ENCODE measurements around the gene NF2. TPM values are rescaled to one million over a fixed set of nuclear protein-coding genes. Genes with fewer than 3 reads are reported as not detected.

The NF2 gene
- total RNA-seq, 1 donor from 2014 or later = 42.4 TPM

DNA sequence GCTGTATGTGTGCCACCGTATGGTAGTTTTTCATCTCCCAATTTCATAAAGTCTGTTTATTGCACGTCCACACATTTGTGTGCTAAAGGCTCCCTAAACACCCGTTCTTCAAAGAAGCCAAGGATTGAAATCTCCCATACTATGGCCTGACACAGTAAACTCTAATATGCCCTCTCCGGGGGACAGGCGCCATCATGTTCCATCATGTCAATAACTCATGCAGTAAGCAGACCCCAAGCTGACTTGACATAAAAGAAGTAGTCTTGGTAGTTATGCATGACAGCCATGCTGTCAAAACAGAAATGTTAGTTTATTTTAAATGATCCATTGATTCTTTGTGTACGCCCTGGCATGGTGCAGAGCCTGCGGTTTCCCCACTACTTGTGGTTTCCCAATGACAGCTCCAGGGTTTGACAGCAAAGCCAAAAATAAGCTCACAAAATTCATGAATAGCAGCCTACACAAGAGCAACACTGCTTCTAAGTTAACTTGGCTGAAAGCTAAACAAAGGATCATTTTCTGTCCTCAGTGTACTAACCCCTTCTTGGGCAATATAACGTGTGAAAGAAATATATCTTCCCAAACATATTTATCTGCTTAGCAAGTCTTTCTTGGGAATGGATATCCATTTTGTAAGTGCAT, 59.9 kb downstream of the NF2 start:
- no peak overlapping the region for H3K4me3 ChIP-seq
- H3K27me3 ChIP-seq (ENCODE audit: low read depth) = no peaks in the 10 kb centered on the region
- peaks cover 84% of the 10 kb centered on the region for H3K36me3 ChIP-seq
- TF ChIP-seq, protein P1, sequence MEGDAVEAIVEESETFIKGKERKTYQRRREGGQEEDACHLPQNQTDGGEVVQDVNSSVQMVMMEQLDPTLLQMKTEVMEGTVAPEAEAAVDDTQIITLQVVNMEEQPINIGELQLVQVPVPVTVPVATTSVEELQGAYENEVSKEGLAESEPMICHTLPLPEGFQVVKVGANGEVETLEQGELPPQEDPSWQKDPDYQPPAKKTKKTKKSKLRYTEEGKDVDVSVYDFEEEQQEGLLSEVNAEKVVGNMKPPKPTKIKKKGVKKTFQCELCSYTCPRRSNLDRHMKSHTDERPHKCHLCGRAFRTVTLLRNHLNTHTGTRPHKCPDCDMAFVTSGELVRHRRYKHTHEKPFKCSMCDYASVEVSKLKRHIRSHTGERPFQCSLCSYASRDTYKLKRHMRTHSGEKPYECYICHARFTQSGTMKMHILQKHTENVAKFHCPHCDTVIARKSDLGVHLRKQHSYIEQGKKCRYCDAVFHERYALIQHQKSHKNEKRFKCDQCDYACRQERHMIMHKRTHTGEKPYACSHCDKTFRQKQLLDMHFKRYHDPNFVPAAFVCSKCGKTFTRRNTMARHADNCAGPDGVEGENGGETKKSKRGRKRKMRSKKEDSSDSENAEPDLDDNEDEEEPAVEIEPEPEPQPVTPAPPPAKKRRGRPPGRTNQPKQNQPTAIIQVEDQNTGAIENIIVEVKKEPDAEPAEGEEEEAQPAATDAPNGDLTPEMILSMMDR (IDR thresholded peaks at IDR 0.05) = no peak
- intact Hi-C loops (cut with DNase I) = no loop called here
- ATAC-seq (no peak), DNase-seq (no peak)
- H3K27ac ChIP-seq = no peak overlapping the region
- no peaks in the 10 kb centered on the region for H3K9me3 ChIP-seq
- no peaks in the 10 kb centered on the region for H3K4me1 ChIP-seq

DNA sequence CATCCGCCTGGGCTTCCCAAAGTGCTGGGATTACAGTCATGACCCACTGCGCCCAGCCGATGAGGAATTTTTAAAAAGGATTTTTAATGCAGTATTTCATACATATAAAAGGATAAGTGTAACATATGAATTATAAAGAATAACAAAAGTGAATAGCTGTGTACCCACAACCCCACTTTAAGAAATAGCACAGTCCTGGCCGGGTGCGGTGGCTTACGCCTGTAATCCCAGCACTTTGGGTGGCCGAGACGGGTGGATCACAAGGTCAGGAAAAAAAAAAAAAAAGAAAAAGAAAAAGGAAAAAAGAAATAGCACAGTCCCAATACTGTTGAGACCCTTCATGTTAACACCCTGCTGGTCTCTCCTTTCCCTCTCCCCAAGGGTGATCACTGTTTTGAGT, 62.1 kb downstream of the NF2 start:
- DNase-seq (no peak), ATAC-seq (no peak)
- no peaks in the 10 kb centered on the region for H3K27me3 ChIP-seq (ENCODE audit: low read depth)
- no peak overlapping the region for H3K27ac ChIP-seq
- TF ChIP-seq, protein P1 (IDR thresholded peaks at IDR 0.05) = no peak
- H3K36me3 ChIP-seq = peaks cover 92% of the 10 kb centered on the region
- no peaks in the 10 kb centered on the region for H3K9me3 ChIP-seq
- no peak overlapping the region for H3K4me3 ChIP-seq
- intact Hi-C loops (cut with DNase I) = no loop called here
- no peaks in the 10 kb centered on the region for H3K4me1 ChIP-seq

DNA sequence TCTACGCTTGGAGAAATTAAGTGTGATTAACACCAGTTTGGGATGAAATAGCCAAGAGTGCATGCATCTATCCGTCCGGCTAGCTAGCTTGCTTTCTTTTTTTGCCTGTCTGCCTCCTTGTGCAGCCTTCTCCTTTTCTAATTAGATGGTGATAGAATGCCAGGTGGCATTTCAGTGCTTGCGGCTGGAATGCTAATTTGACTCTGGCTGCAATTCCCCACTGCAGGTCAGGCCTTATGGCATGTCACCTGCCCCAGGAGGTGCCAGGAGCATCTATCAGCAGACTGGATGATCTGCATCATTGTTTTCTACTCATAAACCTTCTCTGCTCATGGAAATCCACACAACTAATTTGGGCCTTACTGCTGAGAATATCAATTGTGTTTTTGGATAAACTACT, 65.2 kb downstream of the NF2 start:
- no peak for ATAC-seq
- DNase-seq = no peak
- Histone ChIP-seq H3K4me3 (no peak overlapping the region), H3K4me1 (no peaks in the 10 kb centered on the region), H3K27me3 (ENCODE audit: low read depth) (no peaks in the 10 kb centered on the region), H3K27ac (no peak overlapping the region), H3K9me3 (no peaks in the 10 kb centered on the region), H3K36me3 (peaks cover 90% of the 10 kb centered on the region)
- intact Hi-C loops (cut with DNase I) = no loop called here
- TF ChIP-seq, protein P1 (IDR thresholded peaks at IDR 0.05) = no peak

DNA sequence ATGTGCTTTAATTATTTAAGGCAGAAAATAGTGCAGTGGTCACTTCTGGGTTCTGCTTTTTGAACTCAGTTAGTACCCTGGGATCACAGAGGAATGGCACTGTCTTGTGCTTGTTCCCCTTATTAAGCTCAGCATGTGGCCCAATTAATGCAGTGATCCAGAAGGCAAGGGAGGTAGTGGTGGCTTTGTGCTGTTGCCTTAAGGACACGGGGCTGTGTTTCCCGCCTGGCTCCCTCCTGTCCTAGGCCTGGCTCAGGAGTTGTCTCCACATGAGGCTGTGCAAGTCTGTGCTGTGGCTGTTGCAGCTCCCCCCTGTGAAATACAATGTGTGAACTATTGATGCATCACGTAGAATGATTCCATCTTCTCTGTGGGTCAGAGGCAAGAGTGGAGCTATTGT, 67.2 kb downstream of the NF2 start:
- Histone ChIP-seq H3K27ac (no peak overlapping the region), H3K36me3 (peaks cover 92% of the 10 kb centered on the region)

DNA sequence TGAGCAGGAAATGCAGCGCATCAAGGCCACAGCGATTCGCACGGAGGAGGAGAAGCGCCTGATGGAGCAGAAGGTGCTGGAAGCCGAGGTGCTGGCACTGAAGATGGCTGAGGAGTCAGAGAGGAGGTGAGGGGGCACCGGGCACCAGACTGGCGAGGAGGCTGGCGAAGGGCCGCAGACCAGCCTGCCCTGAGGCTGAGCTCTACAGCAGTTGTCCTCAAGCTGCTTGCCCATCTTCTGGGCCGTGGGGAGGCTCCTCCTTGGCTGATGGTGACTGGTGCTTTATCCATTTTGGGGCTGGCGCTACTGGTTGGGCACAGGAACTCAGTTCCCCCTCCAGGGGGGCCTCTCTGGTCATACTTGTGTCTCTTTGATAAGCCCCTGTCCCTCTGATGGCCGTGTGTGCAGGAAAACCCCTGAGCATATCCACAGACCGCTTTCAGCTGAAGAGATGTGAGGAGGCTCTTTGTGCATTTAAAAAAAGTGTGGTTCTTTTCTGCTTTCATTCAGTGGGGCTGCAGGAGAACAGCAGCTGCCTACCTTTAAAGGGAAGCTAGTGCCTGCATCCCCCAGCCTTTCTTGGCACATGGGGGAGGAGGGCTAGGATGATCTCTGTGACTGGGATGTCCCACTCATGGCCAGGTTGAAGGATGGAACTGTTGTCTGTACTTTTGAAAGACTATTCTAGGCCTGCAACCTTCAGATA, 70.1 kb downstream of the NF2 start:
- no peak for DNase-seq
- ATAC-seq = no peak
- Histone ChIP-seq H3K27me3 (ENCODE audit: low read depth) (no peaks in the 10 kb centered on the region), H3K4me1 (no peaks in the 10 kb centered on the region), H3K4me3 (no peak overlapping the region), H3K36me3 (peaks cover 95% of the 10 kb centered on the region), H3K27ac (no peak overlapping the region), H3K9me3 (no peaks in the 10 kb centered on the region)
- intact Hi-C loops (cut with DNase I) = no loop called here
- TF ChIP-seq, protein P1 (IDR thresholded peaks at IDR 0.05) = no peak

More for the DNA sequence above, 67.2 kb downstream of the NF2 start:
- intact Hi-C loops (cut with DNase I) = no loop called here
- DNase-seq (no peak), ATAC-seq (no peak)
- H3K4me1 ChIP-seq = no peaks in the 10 kb centered on the region
- H3K4me3 ChIP-seq = no peak overlapping the region
- no peaks in the 10 kb centered on the region for H3K9me3 ChIP-seq
- TF ChIP-seq, protein P1 (IDR thresholded peaks at IDR 0.05) = no peak
- no peaks in the 10 kb centered on the region for H3K27me3 ChIP-seq (ENCODE audit: low read depth)

All from lower lobe of right lung (tissue), 2 donors.